ENCODE results near the gene ZNF398.

ZNF398 gene

GRCh38 chr7:149196151-149196704 is 49.0 kb downstream of the ZNF398 start:
- DNase-seq (ENCODE audit: low read depth): peak; percentile 13

GRCh38 chr7:149196705-149197171 is 49.5 kb downstream of the ZNF398 start:
- DNase-seq (ENCODE audit: low read depth): peak; percentile 12

GRCh38 chr7:149197675-149198074 is 50.4 kb downstream of the ZNF398 start:
- no peak for DNase-seq (ENCODE audit: low read depth)

- DNase-seq (ENCODE audit: low read depth): no peak
Measured at GRCh38 chr7:149198161-149198816, 51.0 kb downstream of the ZNF398 start.

GRCh38 chr7:149199234-149199995 is 52.2 kb downstream of the ZNF398 start:
- DNase-seq (ENCODE audit: low read depth): no peak

- DNase-seq (ENCODE audit: low read depth): no peak
Measured at GRCh38 chr7:149202831-149203231, 55.6 kb downstream of the ZNF398 start.

GRCh38 chr7:149205690-149206381 is 58.6 kb downstream of the ZNF398 start:
- no peak for DNase-seq (ENCODE audit: low read depth)

GRCh38 chr7:149207324-149208035 is 60.2 kb downstream of the ZNF398 start:
- no peak for DNase-seq (ENCODE audit: low read depth)

- DNase-seq (ENCODE audit: low read depth): peak; percentile 86
Measured at GRCh38 chr7:149209518-149210269, 62.4 kb downstream of the ZNF398 start.

GRCh38 chr7:149210551-149210950 is 63.3 kb downstream of the ZNF398 start:
- DNase-seq (ENCODE audit: low read depth): no peak

- no peak for DNase-seq (ENCODE audit: low read depth)
Measured at GRCh38 chr7:149214020-149214720, 66.9 kb downstream of the ZNF398 start.

- no peak for DNase-seq (ENCODE audit: low read depth)
Measured at GRCh38 chr7:149216402-149216801, 69.1 kb downstream of the ZNF398 start.

GRCh38 chr7:149217570-149217969 is 70.3 kb downstream of the ZNF398 start:
- no peak for DNase-seq (ENCODE audit: low read depth)

GRCh38 chr7:149218469-149219420 is 71.5 kb downstream of the ZNF398 start:
- DNase-seq (ENCODE audit: low read depth): no peak

- DNase-seq (ENCODE audit: low read depth): no peak
Measured at GRCh38 chr7:149220534-149220933, 73.3 kb downstream of the ZNF398 start.

- no peak for DNase-seq (ENCODE audit: low read depth)
Measured at GRCh38 chr7:149223176-149223575, 75.9 kb downstream of the ZNF398 start.

GRCh38 chr7:149223761-149224160 is 76.5 kb downstream of the ZNF398 start:
- DNase-seq (ENCODE audit: low read depth): no peak

- DNase-seq (ENCODE audit: low read depth): no peak
Measured at GRCh38 chr7:149224352-149224751, 77.1 kb downstream of the ZNF398 start.

- no peak for DNase-seq (ENCODE audit: low read depth)
Measured at GRCh38 chr7:149225106-149225505, 77.9 kb downstream of the ZNF398 start.

Data from activated T-cell treated with anti-CD3 and anti-CD28 coated beads for 48 hours (primary cell).